GM23338 (cell line): ENCODE data around the gene ANKRD34B.

Experiments
- POLR2AphosphoS5 ChIP-seq: IDR thresholded peaks from 2 replicates; pipeline ENCODE4 v1.6.1; 2016; ENCODE audit warnings: antibody characterized with exemption, low read depth
- TF ChIP-seq, protein P1 (sequence below), 2 experiments: fragments of 200-600 bp in 1 of 2; sonication (generic) in 1 of 2; conservative IDR thresholded peaks; 2 replicates each; pipeline versions ENCODE4 v1.5.1 to v1.6.1; 2016 to 2017; ENCODE audit warnings: antibody characterized with exemption in 2 of 2, low read depth in 2 of 2, mild to moderate bottlenecking in 2 of 2, moderate library complexity in 1 of 2
- TF ChIP-seq, protein P2 (sequence below): IDR thresholded peaks from one replicate; pipeline ENCODE4 v1.6.1; 2018; ENCODE audit warnings: antibody characterized with exemption; ENCODE audit not compliant: unreplicated experiment

DNA sequence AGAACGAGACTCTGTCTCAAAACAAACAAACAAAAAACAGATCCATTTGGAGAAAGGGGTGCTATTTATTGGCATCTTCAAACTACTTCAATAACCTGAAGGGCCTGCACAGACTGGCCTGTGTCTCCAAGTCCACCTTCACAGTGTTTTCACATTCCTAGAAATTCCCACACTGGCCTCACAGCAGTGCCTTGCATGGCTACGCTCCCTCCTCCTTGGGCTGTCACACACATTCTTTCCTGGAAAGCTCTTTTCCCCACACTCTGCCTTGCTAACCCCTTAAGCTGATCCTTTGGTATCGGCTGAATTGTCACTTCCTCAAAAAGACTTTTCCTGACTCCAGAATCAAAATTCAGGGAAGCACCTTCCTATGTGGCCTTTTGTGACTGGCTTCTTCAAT lies 62.4 kb downstream of the ANKRD34B start:
- TF ChIP-seq, protein P1, sequence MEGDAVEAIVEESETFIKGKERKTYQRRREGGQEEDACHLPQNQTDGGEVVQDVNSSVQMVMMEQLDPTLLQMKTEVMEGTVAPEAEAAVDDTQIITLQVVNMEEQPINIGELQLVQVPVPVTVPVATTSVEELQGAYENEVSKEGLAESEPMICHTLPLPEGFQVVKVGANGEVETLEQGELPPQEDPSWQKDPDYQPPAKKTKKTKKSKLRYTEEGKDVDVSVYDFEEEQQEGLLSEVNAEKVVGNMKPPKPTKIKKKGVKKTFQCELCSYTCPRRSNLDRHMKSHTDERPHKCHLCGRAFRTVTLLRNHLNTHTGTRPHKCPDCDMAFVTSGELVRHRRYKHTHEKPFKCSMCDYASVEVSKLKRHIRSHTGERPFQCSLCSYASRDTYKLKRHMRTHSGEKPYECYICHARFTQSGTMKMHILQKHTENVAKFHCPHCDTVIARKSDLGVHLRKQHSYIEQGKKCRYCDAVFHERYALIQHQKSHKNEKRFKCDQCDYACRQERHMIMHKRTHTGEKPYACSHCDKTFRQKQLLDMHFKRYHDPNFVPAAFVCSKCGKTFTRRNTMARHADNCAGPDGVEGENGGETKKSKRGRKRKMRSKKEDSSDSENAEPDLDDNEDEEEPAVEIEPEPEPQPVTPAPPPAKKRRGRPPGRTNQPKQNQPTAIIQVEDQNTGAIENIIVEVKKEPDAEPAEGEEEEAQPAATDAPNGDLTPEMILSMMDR (conservative IDR thresholded peaks at IDR 0.05; ENCODE audit: low read depth in 2 of 2), result no peak
- TF ChIP-seq, protein P2, sequence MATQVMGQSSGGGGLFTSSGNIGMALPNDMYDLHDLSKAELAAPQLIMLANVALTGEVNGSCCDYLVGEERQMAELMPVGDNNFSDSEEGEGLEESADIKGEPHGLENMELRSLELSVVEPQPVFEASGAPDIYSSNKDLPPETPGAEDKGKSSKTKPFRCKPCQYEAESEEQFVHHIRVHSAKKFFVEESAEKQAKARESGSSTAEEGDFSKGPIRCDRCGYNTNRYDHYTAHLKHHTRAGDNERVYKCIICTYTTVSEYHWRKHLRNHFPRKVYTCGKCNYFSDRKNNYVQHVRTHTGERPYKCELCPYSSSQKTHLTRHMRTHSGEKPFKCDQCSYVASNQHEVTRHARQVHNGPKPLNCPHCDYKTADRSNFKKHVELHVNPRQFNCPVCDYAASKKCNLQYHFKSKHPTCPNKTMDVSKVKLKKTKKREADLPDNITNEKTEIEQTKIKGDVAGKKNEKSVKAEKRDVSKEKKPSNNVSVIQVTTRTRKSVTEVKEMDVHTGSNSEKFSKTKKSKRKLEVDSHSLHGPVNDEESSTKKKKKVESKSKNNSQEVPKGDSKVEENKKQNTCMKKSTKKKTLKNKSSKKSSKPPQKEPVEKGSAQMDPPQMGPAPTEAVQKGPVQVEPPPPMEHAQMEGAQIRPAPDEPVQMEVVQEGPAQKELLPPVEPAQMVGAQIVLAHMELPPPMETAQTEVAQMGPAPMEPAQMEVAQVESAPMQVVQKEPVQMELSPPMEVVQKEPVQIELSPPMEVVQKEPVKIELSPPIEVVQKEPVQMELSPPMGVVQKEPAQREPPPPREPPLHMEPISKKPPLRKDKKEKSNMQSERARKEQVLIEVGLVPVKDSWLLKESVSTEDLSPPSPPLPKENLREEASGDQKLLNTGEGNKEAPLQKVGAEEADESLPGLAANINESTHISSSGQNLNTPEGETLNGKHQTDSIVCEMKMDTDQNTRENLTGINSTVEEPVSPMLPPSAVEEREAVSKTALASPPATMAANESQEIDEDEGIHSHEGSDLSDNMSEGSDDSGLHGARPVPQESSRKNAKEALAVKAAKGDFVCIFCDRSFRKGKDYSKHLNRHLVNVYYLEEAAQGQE, result no peak
- TF ChIP-seq POLR2AphosphoS5, result no peak
